IMR-90 (cell line): ENCODE results near the gene HOXC6.

Experiments
- CTCF ChIP-seq: conservative IDR thresholded peaks from 2 replicates; pipeline ENCODE4 v1.5.1; 2012; ENCODE audit warnings: mild to moderate bottlenecking, low read depth, low read length, improper control_type of control experiment
- POLR2A ChIP-seq: IDR thresholded peaks from 2 replicates; pipeline ENCODE4 v1.6.1; 2012; ENCODE audit warnings: mild to moderate bottlenecking, low read depth, low read length
- SMC3 ChIP-seq: fragments of 150-350 bp; IDR thresholded peaks from 2 replicates; pipeline ENCODE4 v1.6.1; 2016; ENCODE audit warnings: low read depth, mild to moderate bottlenecking, antibody characterized with exemption, low read length, moderate library complexity

GRCh38 chr12:54055552-54055951 is 27.3 kb downstream of the HOXC6 start:
- TF ChIP-seq POLR2A: no peak
- TF ChIP-seq SMC3: no peak
- no peak for TF ChIP-seq CTCF
